ENCODE results near the gene MSN.
A peak's percentile ranks its signal among the peaks of the same experiment; 100 is the strongest.

MSN gene

DNA sequence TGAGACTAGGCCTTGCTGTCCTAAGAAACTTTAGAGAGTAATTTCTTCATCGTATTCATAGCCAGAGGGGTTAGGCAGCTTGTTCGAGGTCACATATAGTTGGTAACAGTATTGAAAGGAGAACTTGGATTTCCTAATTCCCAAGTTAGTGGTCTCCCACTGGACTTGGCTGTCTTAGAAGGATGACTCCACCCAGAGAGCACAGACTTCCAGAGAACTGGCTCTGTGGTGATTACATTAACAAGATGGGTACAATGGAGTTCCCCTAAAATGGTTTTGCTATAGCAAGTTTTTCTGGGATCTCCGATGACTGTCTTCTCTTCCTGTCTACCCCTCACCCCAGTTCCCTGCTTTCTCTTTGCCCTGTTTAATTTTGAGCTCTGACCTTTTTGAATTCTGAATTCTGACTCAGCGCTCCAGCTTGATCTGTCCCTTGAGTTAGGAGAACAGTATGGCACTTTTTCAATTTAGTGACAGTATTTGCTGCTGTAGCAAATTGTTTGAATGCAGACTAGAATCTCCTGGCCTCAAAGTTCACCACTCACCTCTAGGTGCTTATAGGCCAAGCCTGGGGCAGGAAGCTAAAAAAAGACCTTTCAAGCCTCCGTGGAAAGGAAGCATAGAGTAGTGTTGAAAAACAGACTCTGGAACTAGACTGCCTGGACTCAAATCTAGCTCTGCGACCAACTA lies 6.9 kb downstream of the MSN start:
- no peak for DNase-seq

DNA sequence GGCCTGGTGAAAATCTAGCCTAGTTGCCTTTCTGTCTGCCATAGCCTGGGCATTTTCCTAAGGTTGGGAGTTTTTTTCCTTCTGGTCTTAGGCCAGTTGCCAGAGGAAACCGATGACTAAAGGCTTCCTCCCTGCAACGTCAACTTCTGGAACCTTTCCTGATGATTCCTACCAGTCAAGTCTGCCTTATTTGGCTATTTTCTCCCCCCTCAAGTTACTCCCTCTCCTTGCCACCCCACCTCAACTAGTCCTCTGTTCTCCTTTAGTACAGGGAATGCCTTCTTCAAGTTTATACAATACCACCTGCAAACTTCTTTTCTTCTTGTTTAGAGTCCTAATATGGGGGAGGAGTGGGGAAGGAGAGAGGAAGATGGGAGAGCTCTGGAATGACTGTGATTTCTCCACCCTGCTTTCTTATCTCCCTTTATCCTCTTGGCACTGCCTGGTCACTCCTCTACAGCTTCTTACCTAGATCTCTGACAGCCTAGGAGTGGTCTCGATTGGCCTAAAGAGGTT lies 10.6 kb downstream of the MSN start:
- DNase-seq: peak; percentile 36

DNA sequence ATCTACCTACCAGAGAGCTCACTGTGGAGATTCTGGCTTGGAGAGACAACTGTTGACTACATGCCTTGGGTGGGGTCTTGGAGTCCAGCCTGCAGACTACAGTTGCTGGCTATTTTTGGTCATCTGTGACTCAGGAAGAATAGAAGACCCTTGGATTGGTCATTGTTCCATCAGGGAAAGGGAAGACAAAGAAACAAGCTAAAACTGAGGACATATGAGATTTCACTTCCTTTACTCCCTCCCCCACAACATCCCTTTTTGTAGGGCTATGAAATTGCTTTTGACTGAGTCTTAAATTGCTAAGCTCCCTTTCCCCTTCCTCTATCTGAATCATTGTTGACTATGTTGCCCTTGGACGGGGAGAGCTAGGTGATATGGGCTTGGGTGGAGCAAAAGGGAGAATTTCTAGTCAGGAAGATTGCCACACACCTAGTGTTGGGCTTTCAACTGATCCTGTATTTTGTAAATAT lies 11.7 kb downstream of the MSN start:
- DNase-seq: no peak

DNA sequence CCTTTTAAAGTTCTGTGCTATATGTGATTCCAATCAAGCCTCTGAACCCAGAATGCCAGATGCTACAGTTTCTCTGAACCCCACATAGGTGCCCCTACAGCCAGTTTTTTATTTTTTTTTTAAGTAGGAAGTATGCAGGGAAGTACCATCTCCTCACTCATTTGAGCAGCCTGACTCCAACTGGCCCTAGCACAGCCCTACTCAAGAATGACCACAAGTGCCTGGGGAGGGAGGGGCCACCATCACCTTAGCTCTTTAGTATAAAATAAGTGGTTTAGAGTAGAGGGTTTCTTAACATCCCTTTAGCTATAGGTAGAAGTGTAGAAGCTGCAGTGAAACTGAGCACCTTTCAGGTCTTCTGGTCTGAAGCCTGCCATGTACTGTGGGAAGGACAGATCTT lies 14.4 kb downstream of the MSN start:
- DNase-seq: no peak

DNA sequence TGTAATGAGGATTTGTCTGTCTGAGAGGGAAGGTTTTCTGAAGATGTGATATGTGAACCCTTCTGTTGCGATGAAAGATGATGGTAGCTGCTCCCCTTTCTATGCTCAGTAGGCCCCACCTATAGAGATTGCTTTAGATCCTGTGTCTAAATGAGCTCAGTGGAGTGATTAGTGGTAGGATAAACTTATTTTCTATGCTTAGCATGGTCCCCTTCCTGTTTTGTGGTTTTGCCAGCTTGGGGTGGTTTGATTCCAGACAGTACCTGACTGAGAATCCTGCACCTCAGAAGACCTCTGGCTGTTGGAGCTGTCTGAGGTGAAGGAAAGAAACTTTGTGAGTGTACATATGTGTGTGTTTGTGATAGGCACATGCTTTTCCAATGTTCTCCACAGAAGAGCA lies 17.7 kb downstream of the MSN start:
- DNase-seq: no peak

DNA sequence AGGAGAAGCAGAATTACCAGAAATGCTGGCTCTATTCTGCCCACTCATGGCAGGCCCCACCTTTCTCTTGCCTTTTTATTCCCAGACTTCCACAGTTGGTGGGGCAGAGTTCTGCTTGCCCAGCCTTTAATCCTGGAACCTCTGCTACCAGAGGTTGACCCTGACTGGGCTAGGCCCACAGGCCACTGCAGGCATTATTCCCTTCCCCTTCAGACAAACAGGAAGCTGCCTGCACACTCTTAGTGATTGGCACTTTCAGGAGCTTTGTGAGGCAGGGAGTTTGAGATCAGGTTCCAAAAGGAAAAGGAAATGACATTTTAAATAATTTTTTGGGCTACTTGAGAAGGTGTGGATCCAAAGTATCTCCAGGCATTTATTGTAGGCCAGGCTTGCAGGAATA lies 18.8 kb downstream of the MSN start:
- no peak for DNase-seq

DNA sequence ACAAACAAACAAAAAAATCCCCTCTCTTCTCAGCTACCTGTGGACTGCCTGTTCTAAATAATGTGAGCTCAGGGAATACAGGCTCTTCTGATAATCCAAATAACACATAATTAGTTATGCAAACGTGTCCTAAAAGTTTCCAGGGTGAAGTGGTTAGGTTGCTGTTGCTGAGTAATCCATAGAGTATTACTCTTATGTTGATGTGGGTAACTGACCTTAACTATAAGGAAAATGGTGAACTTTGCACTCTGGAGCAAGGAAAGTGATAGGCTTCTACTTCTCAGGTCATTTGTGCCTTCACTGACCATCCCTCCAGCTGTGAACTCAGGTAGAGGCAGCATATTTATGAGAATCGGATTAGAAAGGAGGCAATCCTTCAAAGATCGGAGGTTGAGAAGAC lies 19.9 kb downstream of the MSN start:
- DNase-seq: no peak

DNA sequence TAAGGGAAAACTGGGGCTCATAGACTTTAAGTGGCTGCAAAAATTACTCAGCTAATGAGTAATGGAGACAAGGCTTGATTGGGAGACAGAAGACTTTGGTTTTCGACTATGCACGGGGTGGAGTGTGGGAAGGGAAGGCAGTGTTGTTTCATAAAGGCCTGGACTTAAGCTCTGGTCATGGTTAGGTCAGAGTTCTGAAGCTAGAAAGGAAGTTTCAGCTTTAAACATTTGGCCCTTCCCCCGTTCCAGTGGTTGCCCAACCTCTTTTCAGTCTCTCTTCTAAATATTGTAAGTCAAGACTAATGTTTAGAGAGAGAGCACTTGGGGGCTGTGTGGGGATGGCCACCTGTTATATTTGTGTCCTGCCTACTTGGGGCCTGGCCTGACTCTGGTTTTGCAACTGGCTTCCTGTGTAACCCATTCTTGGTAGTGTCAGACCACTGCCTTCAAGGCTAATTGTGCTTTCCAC lies 21.0 kb downstream of the MSN start:
- no peak for DNase-seq

DNA sequence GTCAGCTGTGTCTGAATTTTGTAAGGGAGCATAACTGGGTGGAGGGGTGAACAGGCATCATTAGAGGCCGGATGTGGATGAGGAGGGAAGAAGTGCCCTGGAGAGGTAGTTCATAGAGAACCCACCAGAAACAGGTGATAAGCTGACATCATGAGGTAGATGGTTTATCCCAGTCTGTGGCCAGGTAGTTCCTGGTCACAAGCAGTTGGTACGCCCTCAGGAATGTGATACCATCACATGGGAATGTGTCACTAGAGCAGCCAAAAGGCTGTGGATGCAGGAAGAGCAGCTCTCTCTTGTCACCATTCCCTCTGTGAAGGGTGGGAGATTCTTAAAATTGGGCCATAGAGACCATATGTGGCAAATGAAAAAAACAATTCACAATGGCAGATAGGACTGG lies 21.9 kb downstream of the MSN start:
- DNase-seq: no peak

DNA sequence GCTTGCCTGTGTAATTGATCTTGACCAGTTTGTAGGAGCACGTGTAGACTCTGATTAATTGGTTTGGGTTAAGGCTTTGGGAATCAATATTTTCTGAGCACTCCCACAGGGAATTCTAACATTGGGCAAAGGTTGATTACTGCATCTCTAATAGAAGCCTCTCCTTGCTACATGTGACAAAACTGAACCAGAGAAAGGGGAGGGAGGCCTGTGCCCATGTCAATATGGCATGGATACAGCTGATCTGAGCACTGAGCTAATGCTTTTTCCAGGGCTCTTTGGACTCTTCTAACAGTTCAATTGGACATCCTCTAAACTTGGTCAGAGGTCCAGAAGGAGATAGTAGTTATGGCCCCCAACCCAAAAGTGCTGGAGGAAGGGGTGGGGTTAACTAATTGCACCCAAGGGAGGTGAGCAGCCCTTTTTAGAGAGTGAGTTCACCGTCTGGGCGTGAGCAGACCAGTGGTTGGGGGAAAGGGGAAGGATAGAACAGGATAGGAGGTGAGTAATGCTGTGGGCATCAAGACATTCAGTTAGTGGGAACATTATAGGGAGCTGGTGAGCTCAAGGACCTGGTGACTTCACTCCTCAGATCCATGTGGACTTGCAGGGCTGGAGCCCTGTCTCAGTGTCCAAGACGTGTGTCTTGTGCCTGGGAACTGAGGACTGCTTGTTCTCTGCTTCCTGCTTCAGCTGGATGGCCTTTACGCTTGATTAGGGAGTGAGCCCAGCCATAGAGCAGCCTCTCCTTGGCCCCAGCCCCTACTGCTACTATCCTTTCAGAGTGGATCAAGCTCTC lies 22.8 kb downstream of the MSN start:
- DNase-seq: no peak

DNA sequence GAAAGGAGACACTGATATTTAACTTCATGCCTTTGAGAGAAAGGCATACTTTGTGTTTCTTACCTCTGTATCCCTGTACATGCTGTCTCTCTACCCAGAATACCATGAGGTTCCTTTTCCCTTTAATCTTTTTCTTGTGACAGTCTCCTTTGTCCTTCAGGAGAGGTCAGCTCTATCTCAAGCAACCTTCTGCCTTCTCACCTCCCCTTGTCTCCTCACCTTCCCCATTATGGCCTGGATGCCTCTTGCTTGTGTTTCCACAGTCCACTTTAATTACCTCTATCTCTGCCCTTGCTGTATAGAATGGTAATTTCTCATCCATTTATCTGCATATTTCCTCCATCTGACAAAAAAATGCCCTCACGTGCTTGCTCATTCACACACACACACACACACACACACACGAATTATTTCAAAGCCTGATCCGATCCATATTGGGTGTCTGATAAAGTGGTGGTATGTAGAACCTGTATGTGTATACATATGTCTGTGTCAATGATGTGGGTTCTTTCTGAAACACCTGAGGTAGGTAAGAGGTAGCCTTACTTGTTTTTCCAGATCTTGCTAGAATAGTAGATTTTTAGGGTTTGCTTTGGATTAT lies 28.5 kb downstream of the MSN start:
- no peak for DNase-seq

DNA sequence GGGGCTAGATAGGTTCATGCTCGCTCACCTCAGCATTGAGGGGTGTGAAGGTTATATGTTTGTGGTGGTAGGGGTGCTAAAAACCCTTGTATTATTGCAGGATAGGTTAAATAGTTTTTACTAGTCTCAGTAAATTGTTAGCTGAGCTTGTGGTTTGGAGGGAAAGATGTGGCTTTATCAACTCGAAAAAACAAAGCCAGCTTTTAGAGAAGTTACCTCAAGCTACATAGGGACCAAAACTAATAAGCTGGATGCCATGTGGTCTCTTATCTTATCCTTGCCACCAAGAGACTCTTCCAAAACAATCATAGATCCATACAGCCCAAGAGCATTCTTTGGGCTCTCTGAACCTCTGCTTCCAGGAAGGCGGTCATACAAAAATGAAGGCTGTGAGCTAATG lies 29.2 kb downstream of the MSN start:
- DNase-seq: no peak

DNA sequence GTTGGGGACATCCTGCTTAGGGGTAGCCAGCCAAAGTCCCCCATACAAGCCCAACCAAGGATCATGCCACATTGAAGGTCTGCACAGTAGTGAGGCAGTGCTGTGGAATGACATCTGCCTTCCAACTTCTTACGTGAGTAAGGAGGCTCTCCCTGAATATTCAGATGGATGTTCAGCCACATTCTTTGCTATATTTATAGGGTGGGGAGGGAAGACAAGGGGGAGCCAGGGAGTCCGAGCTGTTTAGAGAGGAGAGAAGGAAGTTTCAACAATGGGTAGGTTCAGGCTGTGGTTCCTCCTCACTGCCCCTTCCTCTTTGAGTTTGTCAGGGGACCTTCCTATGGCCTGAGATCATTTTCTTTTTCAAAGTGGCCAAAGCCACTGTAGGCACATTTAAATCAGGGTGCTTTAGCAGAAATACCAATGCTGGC lies 29.8 kb downstream of the MSN start:
- DNase-seq: no peak

DNA sequence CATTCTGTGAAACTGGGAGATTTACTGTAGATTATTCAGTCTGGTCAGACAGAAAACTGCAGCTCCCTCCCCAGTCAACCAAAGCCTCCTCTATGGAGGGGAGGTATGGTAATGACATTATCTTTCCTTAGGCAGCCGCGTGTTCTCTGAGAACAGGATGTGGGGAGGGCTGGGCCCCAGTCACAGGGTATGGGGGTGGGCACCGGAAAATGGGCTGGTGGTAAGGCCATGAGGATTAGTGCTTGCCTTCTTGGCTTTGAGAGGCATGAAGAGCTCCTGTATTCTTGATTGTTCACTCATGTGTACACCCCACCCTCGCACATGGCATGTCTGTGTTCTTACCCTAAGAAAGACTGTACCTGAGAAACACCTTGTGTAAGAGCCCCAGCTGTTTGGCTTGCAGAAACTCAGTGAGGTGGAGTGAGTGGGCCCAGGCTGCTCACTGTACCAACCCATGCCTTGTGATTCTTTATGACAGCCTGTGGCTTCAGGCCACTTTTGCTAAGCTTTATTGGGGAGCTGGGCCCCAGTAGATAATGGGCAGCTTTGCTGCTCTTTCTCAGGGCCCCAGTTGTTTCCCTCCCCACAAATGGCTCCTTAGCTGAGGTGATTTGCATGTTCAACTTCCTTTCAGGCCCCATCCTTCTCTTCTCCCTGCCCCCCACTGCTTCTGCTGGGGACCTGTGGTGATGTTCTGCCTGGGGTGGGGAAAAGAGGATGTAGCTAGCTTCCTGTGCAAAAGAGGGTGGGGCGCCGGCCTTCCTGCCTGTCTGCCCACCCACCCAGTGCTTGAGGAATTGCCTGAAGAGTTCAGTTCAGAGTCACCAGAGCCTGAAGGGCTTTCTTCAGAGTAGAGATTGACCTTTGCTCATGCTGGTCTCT lies 30.7 kb downstream of the MSN start:
- DNase-seq: no peak

DNA sequence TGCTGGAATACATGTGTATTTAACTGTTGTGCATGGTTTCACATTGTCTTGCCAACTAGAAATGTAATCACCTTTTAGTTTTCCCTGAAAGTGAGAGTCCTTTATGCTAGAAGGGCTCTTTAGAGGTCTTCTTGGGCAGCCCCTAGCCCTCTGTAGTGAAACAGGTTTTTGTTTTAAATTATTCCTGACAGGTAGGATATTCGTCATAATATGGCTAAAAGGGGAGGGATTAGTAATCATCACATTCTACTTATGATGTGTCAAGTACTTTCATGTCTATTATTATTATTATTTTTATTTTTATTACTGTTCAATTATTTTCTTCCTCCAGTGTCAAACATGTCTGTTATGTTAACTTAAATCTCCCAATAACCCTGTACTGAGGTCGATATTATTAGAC lies 35.5 kb downstream of the MSN start:
- no peak for DNase-seq

DNA sequence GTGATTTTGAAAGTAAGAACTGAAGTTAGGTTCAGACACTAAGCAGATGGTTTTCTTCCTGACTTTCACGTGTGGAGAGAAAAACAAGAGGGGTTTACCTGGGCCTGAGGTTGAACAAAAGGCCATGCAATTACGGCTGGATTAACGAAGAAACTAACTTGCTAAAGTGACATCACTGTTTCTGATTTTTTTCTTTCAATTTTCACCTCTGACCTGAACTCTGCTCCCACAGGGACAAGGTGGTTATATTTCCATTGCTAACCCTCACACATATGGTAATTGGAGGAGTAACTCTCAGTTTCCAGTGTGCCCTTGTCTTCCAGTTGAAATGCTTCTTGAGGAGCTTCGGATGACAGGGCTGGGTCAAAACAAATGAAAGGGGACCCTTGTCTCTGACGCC lies 38.0 kb downstream of the MSN start:
- no peak for DNase-seq

DNA sequence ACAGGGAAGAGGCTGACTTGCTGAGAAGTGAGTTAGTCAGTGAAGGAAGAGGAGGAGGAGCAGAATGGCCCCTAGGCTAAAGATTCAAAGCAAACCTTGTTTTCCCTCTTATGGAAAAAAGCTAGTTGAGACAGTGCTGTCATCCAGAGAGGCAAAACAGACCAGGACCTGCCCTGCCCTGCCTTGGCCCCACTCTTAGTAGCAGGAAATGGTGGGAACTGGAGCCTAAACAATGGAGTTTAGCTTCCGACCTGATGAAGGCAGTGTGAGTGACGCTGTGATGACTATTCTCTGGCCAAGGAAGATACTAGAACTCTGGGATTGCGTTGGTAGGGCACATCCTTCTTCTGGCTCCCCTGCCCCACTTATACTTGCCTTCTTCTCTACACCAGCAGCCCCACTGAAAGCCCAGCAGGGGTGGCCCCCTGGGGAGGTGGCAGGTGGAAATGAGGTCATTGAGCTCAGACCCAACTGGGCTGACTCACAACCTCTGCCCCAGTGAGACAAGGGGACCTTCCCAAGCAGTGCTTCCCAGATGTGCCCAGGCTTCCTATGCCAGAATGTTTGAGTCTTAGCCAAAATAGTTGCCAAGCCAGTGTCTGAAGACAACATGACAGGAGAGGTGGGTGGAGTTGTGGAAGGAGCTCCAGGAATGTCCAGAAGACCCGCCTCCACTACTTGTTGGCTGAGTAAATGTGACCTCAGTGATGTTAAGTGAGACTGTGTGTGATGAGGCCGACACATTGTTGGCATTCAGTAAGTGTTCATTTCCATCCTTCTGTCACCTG lies 38.8 kb downstream of the MSN start:
- peak; percentile 41 for DNase-seq

DNA sequence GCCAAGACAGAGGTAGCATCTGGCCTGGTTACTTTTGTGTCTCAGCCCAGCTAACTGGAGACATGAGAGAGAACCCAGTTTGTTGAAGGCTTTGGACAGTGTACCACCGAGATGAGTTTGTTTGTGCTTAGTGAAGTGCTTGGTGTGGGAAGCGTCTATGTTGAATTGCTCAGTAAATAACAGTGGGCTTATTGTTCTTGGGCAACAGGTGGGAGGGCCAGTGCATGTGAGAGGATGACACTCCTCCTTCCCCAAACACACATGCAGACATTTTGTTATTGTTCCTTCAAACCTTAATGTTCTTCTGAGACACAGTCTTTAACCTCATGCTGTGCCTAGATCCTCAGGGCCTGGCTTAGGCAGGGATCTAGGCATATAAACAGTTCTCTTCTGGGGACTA lies 39.7 kb downstream of the MSN start:
- no peak for DNase-seq

DNA sequence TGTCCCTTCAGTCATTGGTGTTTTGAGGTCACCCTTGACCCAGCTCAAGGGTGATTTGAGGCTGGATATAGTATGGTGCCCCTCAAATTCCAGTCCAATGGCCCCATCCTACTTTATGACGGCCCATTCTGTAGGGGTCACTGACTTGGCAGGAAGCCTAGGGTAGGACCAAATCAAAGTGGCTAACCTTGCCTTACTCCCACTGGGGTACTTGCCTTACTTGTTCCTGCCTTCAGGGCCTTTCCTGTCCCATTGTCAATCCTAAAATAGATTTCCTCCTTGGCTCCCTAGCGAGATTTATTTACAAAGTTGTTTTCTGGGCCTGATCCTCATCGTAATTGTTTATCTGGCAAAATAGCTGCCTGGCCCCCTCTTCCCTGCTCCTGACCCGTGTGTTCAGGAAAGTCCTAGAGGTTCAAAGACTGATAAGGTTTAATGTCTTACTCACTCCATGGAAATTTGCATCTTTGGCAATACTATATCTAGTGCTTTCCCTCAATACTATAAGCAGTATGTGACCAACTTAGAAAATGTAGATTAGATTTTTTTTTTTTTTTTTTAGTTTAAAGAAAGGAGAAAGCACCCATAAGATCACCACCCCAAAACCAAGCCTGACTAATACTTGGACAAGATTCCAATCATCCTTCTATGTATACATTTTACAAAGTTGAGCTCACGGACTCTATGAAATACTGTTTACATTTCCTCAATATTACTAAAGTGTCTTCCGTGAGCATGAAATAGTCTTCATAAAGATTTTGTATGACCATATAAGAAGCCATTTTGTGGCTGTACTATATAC lies 44.8 kb downstream of the MSN start:
- no peak for DNase-seq

DNA sequence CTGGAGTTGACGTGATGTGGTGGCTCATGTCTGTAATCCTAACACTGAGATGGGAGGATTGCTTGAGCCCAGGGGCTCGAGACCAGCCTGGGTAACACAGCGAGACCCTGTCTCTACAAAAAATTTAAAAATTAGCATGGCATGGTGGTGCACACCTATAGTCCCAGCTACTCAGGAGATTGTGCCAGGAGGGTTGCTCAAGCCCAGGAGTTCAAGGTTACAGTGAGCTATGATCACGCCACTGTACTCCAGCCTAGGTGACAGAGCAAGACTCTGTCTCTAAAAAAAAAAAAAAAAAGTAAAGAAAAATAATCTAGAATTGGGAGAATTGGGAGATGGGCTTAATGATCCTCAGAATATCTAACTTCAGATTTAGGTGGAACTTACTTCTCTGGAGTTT lies 51.1 kb downstream of the MSN start:
- no peak for DNase-seq

DNA sequence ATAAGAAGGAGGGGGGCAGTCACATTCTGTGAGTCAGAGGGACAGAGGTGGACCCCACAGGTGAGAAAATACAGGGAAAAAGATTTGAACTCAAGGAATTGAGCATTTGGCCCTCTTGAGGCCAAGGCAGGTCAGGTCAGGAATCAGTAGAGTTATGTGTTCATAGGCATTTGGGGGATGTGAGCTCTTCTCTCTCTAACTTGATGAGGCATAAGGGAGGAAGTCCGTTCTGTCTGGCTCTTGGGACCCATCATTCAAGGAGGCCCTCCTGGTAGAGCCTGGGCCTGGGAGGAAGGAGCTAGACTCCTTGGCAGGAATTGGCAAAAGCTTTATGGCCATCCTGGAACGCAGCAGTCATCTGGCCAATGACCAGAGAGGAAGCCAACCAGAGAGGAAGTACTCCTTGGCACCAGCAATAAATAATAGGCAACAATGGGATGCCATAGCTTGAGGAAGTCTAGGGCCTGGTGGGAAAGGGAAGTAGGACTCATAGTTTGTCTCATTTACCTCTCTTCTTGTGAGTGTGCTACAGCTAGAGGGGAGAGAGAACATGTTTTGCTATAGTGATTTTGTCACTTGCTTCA lies 53.0 kb downstream of the MSN start:
- DNase-seq: no peak
